DOHH2 (cell line): ENCODE measurements around the gene UBE2H.

Experiments
- H3F3A ChIP-seq: fragments of 200-600 bp; sonication (generic), shearing (Covaris generic); 2 replicates; pipeline ENCODE4 v1.6.0; 2016; ENCODE audit warnings: antibody characterized with exemption, mild to moderate bottlenecking; ENCODE audit not compliant: control insufficient read depth, insufficient read depth
- H3K27ac ChIP-seq: fragments of 200-600 bp; sonication (generic); 2 replicates; pipeline ENCODE4 v1.5.1; 2014; ENCODE audit warnings: low read depth, mild to moderate bottlenecking, low read length, moderate library complexity
- H3K27me3 ChIP-seq: fragments of 200-600 bp; sonication (generic); 2 replicates; pipeline ENCODE4 v1.6.1; 2014; ENCODE audit warnings: mild to moderate bottlenecking, low read length, mixed read lengths; ENCODE audit not compliant: control insufficient read depth
- H3K36me3 ChIP-seq: fragments of 200-600 bp; sonication (generic); 2 replicates; pipeline ENCODE4 v1.6.1; 2014; ENCODE audit warnings: mild to moderate bottlenecking, low read length, moderate library complexity, mixed read lengths; ENCODE audit not compliant: control insufficient read depth
- H3K4me1 ChIP-seq: fragments of 200-600 bp; sonication (generic); 2 replicates; pipeline ENCODE4 v1.6.1; 2014; ENCODE audit warnings: mild to moderate bottlenecking, low read length, mixed read lengths; ENCODE audit not compliant: control insufficient read depth
- H3K4me2 ChIP-seq: fragments of 200-600 bp; sonication (generic); 2 replicates; pipeline ENCODE4 v1.6.0; 2014; ENCODE audit warnings: mild to moderate bottlenecking, low read length, moderate library complexity
- H3K4me3 ChIP-seq: fragments of 200-600 bp; sonication (generic); 2 replicates; pipeline ENCODE4 v1.5.1; 2014; ENCODE audit warnings: mild to moderate bottlenecking, low read length, mixed read lengths
- H3K79me2 ChIP-seq: fragments of 200-600 bp; sonication (generic); 2 replicates; pipeline ENCODE4 v1.6.1; 2014; ENCODE audit warnings: mild to moderate bottlenecking, low read length, mixed read lengths; ENCODE audit not compliant: control insufficient read depth
- H3K9me2 ChIP-seq: fragments of 200-600 bp; sonication (generic); replicated peaks from 2 replicates; pipeline ENCODE4 v1.6.1; 2014; ENCODE audit warnings: mild to moderate bottlenecking, low read length, mixed read lengths; ENCODE audit not compliant: control insufficient read depth
- H3K9me3 ChIP-seq: fragments of 200-600 bp; sonication (generic); 2 replicates; pipeline ENCODE4 v1.6.1; 2014; ENCODE audit warnings: antibody characterized with exemption, low read length, mixed read lengths; ENCODE audit not compliant: control insufficient read depth, insufficient read depth
- H4K20me1 ChIP-seq: fragments of 200-600 bp; sonication (generic); 2 replicates; pipeline ENCODE4 v1.6.0; 2014; ENCODE audit warnings: low read depth, mild to moderate bottlenecking, antibody characterized with exemption, low read length, moderate library complexity; ENCODE audit not compliant: control insufficient read depth, insufficient read depth
- CTCF ChIP-seq: fragments of 200-600 bp; sonication (generic); IDR thresholded peaks from one replicate; pipeline ENCODE4 v1.5.1; 2014; ENCODE audit warnings: antibody characterized with exemption, mild to moderate bottlenecking, low read depth, low read length; ENCODE audit not compliant: poor library complexity, severe bottlenecking
- EZH2phosphoT487 ChIP-seq: fragments of 200-600 bp; sonication (generic); IDR thresholded peaks from 2 replicates; pipeline ENCODE4 v1.6.1; 2017; ENCODE audit warnings: borderline replicate concordance, mild to moderate bottlenecking, antibody characterized with exemption, low read length, moderate library complexity, mixed read lengths

UBE2H gene

GRCh38 chr7:129943352-129943751, 9.4 kb downstream of the UBE2H start:
- TF ChIP-seq CTCF (no peak), EZH2phosphoT487 (no peak)
- Histone ChIP-seq H3K27ac (no peak overlapping the region), H3K79me2 (peaks cover 86% of the 10 kb centered on the region), H3K27me3 (no peaks in the 10 kb centered on the region), H3K9me2 (no peaks in the 10 kb centered on the region), H3F3A (no peaks in the 10 kb centered on the region), H3K4me1 (peaks cover 2% of the 10 kb centered on the region), H3K4me2 (no peak overlapping the region), H4K20me1 (peaks cover 13% of the 10 kb centered on the region), H3K4me3 (no peak overlapping the region), H3K36me3 (peaks cover 9% of the 10 kb centered on the region), H3K9me3 (no peaks in the 10 kb centered on the region)

- H3K4me3 ChIP-seq, result no peak overlapping the region
- peaks cover 62% of the 10 kb centered on the region for H3K79me2 ChIP-seq
- H3F3A ChIP-seq, result peaks cover 13% of the 10 kb centered on the region; the same call in 1 of the 2 replicates
- no peaks in the 10 kb centered on the region for H3K4me1 ChIP-seq
- no peaks in the 10 kb centered on the region for H3K9me3 ChIP-seq
- H4K20me1 ChIP-seq, result peaks cover 11% of the 10 kb centered on the region
- no peaks in the 10 kb centered on the region for H3K27me3 ChIP-seq
- H3K9me2 ChIP-seq, result no peaks in the 10 kb centered on the region
- H3K27ac ChIP-seq, result no peak overlapping the region
- no peak for TF ChIP-seq EZH2phosphoT487
- peaks cover 6% of the 10 kb centered on the region for H3K36me3 ChIP-seq
- no peak overlapping the region for H3K4me2 ChIP-seq
Observed at GRCh38 chr7:129940329-129940728, 12.4 kb downstream of the UBE2H start.

GRCh38 chr7:129939881-129940280, 12.9 kb downstream of the UBE2H start:
- no peaks in the 10 kb centered on the region for H3K9me2 ChIP-seq
- H3K36me3 ChIP-seq, result peaks cover 6% of the 10 kb centered on the region
- TF ChIP-seq CTCF (no peak), EZH2phosphoT487 (no peak)
- H3K4me3 ChIP-seq, result no peak overlapping the region
- H3K79me2 ChIP-seq, result peaks cover 57% of the 10 kb centered on the region
- H3K4me1 ChIP-seq, result no peaks in the 10 kb centered on the region
- peaks cover 13% of the 10 kb centered on the region; the same call in 1 of the 2 replicates for H3F3A ChIP-seq
- no peak overlapping the region for H3K4me2 ChIP-seq
- H4K20me1 ChIP-seq, result peaks cover 11% of the 10 kb centered on the region
- no peaks in the 10 kb centered on the region for H3K27me3 ChIP-seq
- no peaks in the 10 kb centered on the region for H3K9me3 ChIP-seq
- no peak overlapping the region for H3K27ac ChIP-seq

- H3K9me2 ChIP-seq, result no peaks in the 10 kb centered on the region
- peak overlapping the region; percentile 46 for H3K4me2 ChIP-seq
- H3F3A ChIP-seq, result peaks cover 24% of the 10 kb centered on the region; the same call in 1 of the 2 replicates
- peak overlapping the region; percentile 35; the same call in 1 of the 2 replicates for H3K27ac ChIP-seq
- peaks cover 18% of the 10 kb centered on the region for H3K4me1 ChIP-seq
- H3K36me3 ChIP-seq, result no peaks in the 10 kb centered on the region
- no peaks in the 10 kb centered on the region for H3K27me3 ChIP-seq
- H4K20me1 ChIP-seq, result no peaks in the 10 kb centered on the region
- H3K4me3 ChIP-seq, result no peak overlapping the region
- TF ChIP-seq EZH2phosphoT487, result no peak
- TF ChIP-seq CTCF, result no peak
- no peaks in the 10 kb centered on the region for H3K9me3 ChIP-seq
- H3K79me2 ChIP-seq, result peaks cover 4% of the 10 kb centered on the region; the same call in 1 of the 2 replicates
Observed at GRCh38 chr7:129933627-129934026, 19.1 kb downstream of the UBE2H start.
